ENCODE measurements around the gene MME. TPM values are rescaled to one million over a fixed set of nuclear protein-coding genes. Genes with fewer than 3 reads are reported as not detected.

The MME gene
- total RNA-seq, 1 donor = 102 TPM

- Histone ChIP-seq H3K36me3 (ENCODE audit: insufficient read depth, low read length) (no peaks in the 10 kb centered on the region), H3K79me2 (ENCODE audit: insufficient read depth, low read length) (no peaks in the 10 kb centered on the region), H3K4me2 (ENCODE audit: insufficient read depth, low read length) (no peak overlapping the region), H3K27me3 (ENCODE audit: insufficient read depth, low read length) (no peaks in the 10 kb centered on the region), H3K4me1 (ENCODE audit: insufficient read depth, low read length) (no peaks in the 10 kb centered on the region), H4K20me1 (ENCODE audit: insufficient read depth, low read length) (no peaks in the 10 kb centered on the region), H3K9me3 (ENCODE audit: low read depth, low read length) (no peaks in the 10 kb centered on the region), H3K27ac (ENCODE audit: low read depth, low read length) (no peak overlapping the region), H2AFZ (ENCODE audit: low read length) (no peak overlapping the region), H3K4me3 (ENCODE audit: insufficient read depth, low read length) (no peak overlapping the region)
- TF ChIP-seq, protein P1, sequence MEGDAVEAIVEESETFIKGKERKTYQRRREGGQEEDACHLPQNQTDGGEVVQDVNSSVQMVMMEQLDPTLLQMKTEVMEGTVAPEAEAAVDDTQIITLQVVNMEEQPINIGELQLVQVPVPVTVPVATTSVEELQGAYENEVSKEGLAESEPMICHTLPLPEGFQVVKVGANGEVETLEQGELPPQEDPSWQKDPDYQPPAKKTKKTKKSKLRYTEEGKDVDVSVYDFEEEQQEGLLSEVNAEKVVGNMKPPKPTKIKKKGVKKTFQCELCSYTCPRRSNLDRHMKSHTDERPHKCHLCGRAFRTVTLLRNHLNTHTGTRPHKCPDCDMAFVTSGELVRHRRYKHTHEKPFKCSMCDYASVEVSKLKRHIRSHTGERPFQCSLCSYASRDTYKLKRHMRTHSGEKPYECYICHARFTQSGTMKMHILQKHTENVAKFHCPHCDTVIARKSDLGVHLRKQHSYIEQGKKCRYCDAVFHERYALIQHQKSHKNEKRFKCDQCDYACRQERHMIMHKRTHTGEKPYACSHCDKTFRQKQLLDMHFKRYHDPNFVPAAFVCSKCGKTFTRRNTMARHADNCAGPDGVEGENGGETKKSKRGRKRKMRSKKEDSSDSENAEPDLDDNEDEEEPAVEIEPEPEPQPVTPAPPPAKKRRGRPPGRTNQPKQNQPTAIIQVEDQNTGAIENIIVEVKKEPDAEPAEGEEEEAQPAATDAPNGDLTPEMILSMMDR (IDR thresholded peaks at IDR 0.05; ENCODE audit: extremely low read depth, low read depth, low read length) = no peak
- DNase-seq (ENCODE audit: insufficient read length, low spot score, missing footprints) = no peak
These were observed 32.4 kb upstream of the MME start for GRCh38 chr3:155047672-155048071.

GRCh38 chr3:155049959-155050358, 30.2 kb upstream of the MME start:
- Histone ChIP-seq H3K36me3 (ENCODE audit: insufficient read depth, low read length) (no peaks in the 10 kb centered on the region), H2AFZ (ENCODE audit: low read length) (no peak overlapping the region), H4K20me1 (ENCODE audit: insufficient read depth, low read length) (no peaks in the 10 kb centered on the region), H3K27ac (ENCODE audit: low read depth, low read length) (no peak overlapping the region), H3K79me2 (ENCODE audit: insufficient read depth, low read length) (no peaks in the 10 kb centered on the region), H3K9me3 (ENCODE audit: low read depth, low read length) (no peaks in the 10 kb centered on the region), H3K4me3 (ENCODE audit: insufficient read depth, low read length) (no peak overlapping the region), H3K4me2 (ENCODE audit: insufficient read depth, low read length) (no peak overlapping the region), H3K27me3 (ENCODE audit: insufficient read depth, low read length) (no peaks in the 10 kb centered on the region), H3K4me1 (ENCODE audit: insufficient read depth, low read length) (no peaks in the 10 kb centered on the region)
- DNase-seq (ENCODE audit: insufficient read length, low spot score, missing footprints) = no peak
- TF ChIP-seq, protein P1 (IDR thresholded peaks at IDR 0.05; ENCODE audit: extremely low read depth, low read depth, low read length) = no peak

GRCh38 chr3:155052470-155052869, 27.6 kb upstream of the MME start:
- no peak overlapping the region for H3K4me3 ChIP-seq (ENCODE audit: insufficient read depth, low read length)
- H3K9me3 ChIP-seq (ENCODE audit: low read depth, low read length) = no peaks in the 10 kb centered on the region
- H4K20me1 ChIP-seq (ENCODE audit: insufficient read depth, low read length) = no peaks in the 10 kb centered on the region
- H3K36me3 ChIP-seq (ENCODE audit: insufficient read depth, low read length) = no peaks in the 10 kb centered on the region
- no peak overlapping the region for H3K4me2 ChIP-seq (ENCODE audit: insufficient read depth, low read length)
- H2AFZ ChIP-seq (ENCODE audit: low read length) = no peak overlapping the region
- H3K27ac ChIP-seq (ENCODE audit: low read depth, low read length) = no peak overlapping the region
- DNase-seq (ENCODE audit: insufficient read length, low spot score, missing footprints) = no peak
- no peaks in the 10 kb centered on the region for H3K4me1 ChIP-seq (ENCODE audit: insufficient read depth, low read length)
- TF ChIP-seq, protein P1 (IDR thresholded peaks at IDR 0.05; ENCODE audit: extremely low read depth, low read depth, low read length) = no peak
- H3K27me3 ChIP-seq (ENCODE audit: insufficient read depth, low read length) = no peaks in the 10 kb centered on the region
- H3K79me2 ChIP-seq (ENCODE audit: insufficient read depth, low read length) = no peaks in the 10 kb centered on the region

DNA sequence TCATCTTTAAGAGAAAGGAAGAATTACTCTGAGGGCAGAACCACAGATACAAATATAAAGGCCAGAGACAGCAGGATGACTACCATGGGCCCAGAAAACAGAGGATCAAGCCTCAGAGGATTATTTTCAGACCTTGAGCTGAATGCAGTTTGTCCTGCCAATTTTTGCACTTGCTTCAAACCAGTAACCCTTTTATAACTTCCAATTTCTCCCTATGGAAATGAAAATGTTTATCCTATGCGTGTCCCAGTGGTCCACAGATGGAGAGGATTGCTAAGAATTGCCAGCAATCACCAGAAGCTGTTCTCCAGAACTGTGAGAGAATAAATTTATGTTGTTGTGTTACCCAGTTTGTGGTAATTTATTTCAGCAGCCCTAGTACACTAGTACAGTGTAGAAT, 26.4 kb upstream of the MME start:
- Histone ChIP-seq H3K4me1 (ENCODE audit: insufficient read depth, low read length) (no peaks in the 10 kb centered on the region), H3K9me3 (ENCODE audit: low read depth, low read length) (no peaks in the 10 kb centered on the region), H3K4me3 (ENCODE audit: insufficient read depth, low read length) (no peak overlapping the region), H3K79me2 (ENCODE audit: insufficient read depth, low read length) (no peaks in the 10 kb centered on the region), H3K4me2 (ENCODE audit: insufficient read depth, low read length) (no peak overlapping the region), H4K20me1 (ENCODE audit: insufficient read depth, low read length) (no peaks in the 10 kb centered on the region), H2AFZ (ENCODE audit: low read length) (no peak overlapping the region), H3K27ac (ENCODE audit: low read depth, low read length) (no peak overlapping the region), H3K27me3 (ENCODE audit: insufficient read depth, low read length) (no peaks in the 10 kb centered on the region), H3K36me3 (ENCODE audit: insufficient read depth, low read length) (no peaks in the 10 kb centered on the region)
- no peak for DNase-seq (ENCODE audit: insufficient read length, low spot score, missing footprints)
- TF ChIP-seq, protein P1 (IDR thresholded peaks at IDR 0.05; ENCODE audit: extremely low read depth, low read depth, low read length) = no peak
